Measurements from ENCODE around the gene PDK2.
A peak's percentile ranks its signal among the peaks of the same experiment; 100 is the strongest.

PDK2 gene

GRCh38 chr17:50125420-50125997, 30.4 kb downstream of the PDK2 start:
- no peaks in the 10 kb centered on the region for H3K36me3 Mint-ChIP-seq
- no peak overlapping the region for H3K27ac Mint-ChIP-seq
- H3K9me3 Mint-ChIP-seq: no peaks in the 10 kb centered on the region
- peaks cover 18% of the 10 kb centered on the region for H3K4me1 Mint-ChIP-seq
- H3K27me3 Mint-ChIP-seq: peaks cover 20% of the 10 kb centered on the region
- H3K4me3 Mint-ChIP-seq: no peak overlapping the region
- ATAC-seq: no peak

GRCh38 chr17:50127697-50128361, 32.7 kb downstream of the PDK2 start:
- Mint-ChIP-seq H3K27ac (no peak overlapping the region), H3K36me3 (no peaks in the 10 kb centered on the region), H3K9me3 (no peaks in the 10 kb centered on the region), H3K4me3 (no peak overlapping the region), H3K4me1 (peaks cover 39% of the 10 kb centered on the region), H3K27me3 (peaks cover 11% of the 10 kb centered on the region)
- no peak for ATAC-seq

DNA sequence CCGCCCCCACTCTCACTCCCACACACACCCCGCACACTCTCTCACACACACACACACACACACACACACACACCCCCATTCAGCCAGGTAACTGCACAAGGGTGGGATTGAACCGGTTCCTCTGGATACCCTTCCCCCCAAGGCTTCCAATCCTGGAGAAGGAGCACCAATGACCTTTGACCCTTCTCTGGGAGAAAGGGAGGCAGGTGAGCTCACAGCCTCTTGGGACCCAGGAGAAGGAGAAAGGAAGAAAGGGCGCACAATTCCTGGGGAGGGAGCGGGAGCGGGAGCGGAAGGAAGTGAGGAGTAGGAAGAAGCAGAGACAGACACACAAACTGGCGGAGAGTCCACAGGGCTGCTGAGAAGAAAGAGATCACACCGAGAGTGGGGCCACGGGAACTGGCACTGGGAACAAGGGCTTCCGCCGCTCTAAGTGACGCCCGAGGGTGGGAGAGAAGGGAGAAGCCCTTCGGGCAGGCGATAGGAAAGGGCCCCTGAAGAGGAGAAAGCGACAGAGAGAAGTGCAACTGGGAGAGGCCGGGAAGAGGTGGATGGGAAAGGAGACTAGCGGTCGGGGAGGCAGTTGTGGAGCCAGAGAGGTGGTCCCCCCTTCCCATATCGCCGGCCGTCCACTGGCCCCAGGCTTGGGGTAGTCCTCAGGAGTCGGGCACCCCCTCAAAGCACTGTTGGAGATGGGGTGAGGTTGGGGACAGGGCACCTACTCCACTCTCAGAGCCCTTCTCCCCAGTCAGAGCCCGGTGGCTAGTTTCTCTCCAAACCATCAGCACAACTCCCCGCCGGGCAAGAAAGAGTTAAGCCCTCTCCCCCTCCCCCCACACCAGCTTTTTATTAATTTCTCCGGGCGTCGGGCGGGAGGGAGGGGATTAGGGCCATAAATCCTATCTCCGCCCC, 33.5 kb downstream of the PDK2 start:
- Mint-ChIP-seq H3K4me1 (peaks cover 44% of the 10 kb centered on the region), H3K27me3 (peaks cover 11% of the 10 kb centered on the region), H3K27ac (peak overlapping the region; percentile 11), H3K4me3 (peak overlapping the region; percentile 54), H3K36me3 (peaks cover 7% of the 10 kb centered on the region), H3K9me3 (no peaks in the 10 kb centered on the region)
- ATAC-seq: no peak

DNA sequence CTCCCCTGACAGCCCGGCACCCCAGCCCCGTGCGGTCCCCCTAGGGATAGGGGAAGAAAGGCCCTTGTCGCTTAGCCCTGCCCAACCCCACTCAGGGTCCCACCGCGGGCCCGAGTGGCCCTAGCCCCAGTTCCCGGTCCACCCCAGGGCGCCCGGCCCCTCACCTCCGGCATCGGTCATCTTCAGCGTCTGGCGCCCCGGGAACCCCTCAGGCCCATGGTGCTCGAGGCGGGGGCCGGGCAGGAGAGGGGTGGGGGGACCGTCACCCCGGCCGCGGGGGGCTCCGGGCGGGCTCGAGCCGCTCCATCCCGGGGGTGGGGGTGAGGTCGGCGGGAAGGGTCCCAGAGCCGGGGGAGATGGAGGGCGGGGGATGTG, 34.2 kb downstream of the PDK2 start:
- Mint-ChIP-seq H3K27me3 (peaks cover 11% of the 10 kb centered on the region), H3K36me3 (peaks cover 14% of the 10 kb centered on the region), H3K27ac (no peak overlapping the region), H3K9me3 (no peaks in the 10 kb centered on the region), H3K4me3 (peak overlapping the region; percentile 76), H3K4me1 (peaks cover 50% of the 10 kb centered on the region)
- ATAC-seq: no peak

DNA sequence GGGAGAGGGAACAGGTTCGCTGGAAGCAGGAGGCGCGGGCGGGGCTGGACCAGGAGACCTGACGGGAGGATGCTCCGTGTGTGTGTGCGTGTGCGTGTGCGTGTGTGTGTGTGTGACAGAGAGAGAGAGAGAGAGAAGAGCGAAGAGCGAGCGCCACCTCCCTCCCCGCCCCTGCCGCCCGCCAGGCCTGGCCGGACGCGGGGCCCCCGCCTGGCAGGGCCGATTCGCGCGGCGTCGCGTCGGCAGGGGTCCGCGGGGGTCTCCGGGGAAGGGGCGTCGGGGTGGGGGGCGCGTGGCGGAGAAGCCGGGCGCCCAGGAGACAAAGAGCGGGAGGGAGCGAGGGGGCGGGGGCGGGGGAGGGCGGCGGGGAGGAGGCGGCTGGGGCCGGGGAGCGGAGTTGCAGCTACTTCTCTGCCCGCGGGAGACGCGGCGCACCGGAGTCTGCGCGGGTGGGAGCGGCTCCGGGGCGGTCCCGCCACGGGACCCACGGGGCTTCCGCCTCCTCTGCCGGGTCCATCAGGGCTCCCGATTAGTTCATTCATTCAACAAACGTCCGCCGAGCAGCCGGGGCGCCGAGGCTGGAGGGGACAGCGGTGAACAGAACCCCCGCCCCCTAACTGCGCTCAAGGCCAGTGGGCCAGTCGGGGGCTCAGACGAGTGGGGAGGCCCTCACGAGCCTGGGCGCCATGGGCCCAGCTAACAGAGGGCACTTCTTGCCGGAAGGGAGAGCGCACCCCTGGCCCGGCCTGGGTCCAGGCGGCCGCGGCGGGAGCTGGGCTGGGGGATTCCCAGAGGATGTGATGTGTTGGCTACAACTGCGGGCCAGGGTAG, 34.8 kb downstream of the PDK2 start, which contains the start of gene SAMD14:
TSS of gene SAMD14 (minus strand) at position 433 of the 831 bp plus-strand sequence. CDS start 5,201 bp downstream, outside the sequence.
- Mint-ChIP-seq H3K27me3 (peaks cover 11% of the 10 kb centered on the region), H3K4me3 (peak within 1 kb of the TSS; percentile 78)

DNA sequence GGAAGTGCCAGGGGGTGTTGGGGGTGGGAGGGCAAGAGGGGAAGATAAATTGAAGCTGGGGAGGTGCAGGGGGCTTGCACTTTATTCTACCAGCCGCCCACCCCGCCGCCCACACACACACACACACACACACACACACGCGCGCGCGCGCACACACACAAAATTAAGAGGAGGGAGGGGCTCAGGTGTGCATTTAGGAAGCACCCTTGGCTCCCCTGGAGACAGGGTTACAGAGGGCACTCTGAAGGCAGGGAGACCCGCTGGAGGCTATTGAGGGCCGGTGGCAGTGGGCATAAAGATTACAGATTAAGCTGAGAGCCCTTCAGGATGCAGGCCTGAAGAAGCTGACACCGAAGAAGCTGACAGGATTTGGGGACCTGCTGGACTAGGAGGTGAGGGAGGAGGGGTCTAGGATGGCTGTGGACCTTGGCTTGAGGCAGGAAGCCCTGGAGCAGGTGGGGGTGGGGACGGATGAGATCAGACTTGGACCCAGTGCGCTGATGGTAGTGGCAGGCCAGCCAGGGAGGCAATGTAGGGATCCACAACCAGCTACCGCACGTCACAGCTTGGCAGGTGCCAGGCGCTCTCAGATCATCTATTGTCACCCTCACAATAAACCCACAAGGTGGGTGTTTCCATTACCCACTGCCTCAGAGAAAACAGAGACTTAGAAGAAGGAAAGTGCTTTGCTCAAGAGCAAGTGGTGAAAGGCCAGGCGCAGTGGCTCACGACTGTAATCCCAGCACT, 35.6 kb downstream of the PDK2 start:
- Mint-ChIP-seq H3K4me1 (peaks cover 50% of the 10 kb centered on the region), H3K27me3 (peaks cover 11% of the 10 kb centered on the region), H3K9me3 (no peaks in the 10 kb centered on the region), H3K4me3 (peak overlapping the region; percentile 78), H3K36me3 (peaks cover 22% of the 10 kb centered on the region), H3K27ac (peak overlapping the region; percentile 60)
- no peak for ATAC-seq

More for the DNA sequence above, 34.8 kb downstream of the PDK2 start, which contains the start of gene SAMD14:
- peaks cover 17% of the 10 kb centered on the region for H3K36me3 Mint-ChIP-seq
- H3K9me3 Mint-ChIP-seq: no peaks in the 10 kb centered on the region
- ATAC-seq: peak; percentile 70
- peaks cover 50% of the 10 kb centered on the region for H3K4me1 Mint-ChIP-seq
- peak within 1 kb of the TSS; percentile 60 for H3K27ac Mint-ChIP-seq

DNA sequence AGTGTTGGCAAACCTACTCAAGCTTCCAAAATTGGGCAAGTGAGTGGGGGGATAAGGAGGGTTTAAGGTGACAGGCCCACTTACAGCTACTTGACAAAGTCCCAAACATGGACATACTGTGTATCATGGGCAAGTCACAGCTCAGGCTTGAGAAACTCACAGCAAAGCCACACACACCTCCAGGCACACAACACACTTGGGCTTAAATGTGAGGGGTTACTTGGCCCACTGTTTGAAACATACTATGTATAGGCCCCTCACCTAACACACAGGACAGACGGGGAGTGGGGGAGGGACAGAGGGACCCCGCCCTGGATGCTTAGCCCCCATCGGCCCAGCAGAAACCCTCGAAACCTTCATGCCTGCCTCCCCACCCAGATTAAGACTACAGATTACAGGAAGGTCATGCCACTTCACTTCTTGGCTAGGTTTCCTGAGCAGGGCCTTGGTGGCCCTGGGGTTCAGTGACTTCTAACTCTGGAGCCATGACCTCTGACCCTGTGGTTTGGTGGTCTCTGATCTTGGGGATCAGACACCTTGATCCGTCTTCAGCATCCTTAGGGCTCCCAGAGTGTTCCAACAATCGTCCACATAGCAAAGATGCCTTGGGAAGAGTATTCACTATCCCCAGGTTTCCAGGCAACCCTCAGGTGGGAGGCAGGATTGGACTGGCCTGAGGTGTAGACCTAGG, 37.1 kb downstream of the PDK2 start:
- Mint-ChIP-seq H3K4me3 (peak overlapping the region; percentile 3), H3K27me3 (peaks cover 11% of the 10 kb centered on the region), H3K27ac (peak overlapping the region; percentile 60), H3K36me3 (peaks cover 37% of the 10 kb centered on the region), H3K9me3 (no peaks in the 10 kb centered on the region), H3K4me1 (peaks cover 60% of the 10 kb centered on the region)
- ATAC-seq: no peak

DNA sequence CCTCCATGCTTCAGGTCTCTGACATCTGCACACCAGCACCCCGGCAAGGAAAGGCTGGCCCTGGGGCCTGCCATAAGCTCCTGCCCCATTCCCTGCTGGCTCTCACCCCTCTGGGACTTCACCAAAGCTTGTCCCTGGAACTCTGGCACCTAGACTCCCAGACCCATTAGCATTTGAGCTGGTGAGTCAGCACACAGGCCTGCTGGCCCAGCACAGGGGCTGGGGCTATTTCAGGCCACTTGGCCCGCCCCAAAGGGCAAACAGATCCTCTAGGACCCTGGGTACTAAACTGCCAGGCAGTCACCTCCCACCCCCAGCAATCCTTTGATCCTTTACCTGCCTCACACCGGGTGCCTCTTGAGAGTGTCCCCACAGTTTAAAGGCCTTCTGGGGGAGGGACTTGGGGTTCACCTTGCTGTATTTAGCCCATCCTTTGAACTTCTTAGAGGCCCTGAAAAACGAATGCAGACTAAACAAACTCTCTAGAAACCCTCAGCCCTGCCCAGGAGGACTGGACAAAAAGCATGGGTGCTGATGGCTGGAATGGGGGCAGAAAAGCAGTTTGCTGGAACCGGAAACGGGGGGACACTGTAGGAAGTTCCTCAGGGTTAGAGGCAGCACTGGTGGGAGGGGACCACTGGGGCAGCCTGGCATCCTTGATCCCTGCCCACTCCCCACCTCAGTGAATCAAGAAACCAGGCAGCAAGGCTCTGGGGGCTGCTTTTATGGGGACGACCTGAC, 38.0 kb downstream of the PDK2 start:
- H3K27me3 Mint-ChIP-seq: peaks cover 10% of the 10 kb centered on the region
- ATAC-seq: no peak
- H3K36me3 Mint-ChIP-seq: peaks cover 47% of the 10 kb centered on the region
- H3K4me1 Mint-ChIP-seq: peaks cover 61% of the 10 kb centered on the region
- H3K4me3 Mint-ChIP-seq: no peak overlapping the region
- H3K9me3 Mint-ChIP-seq: no peaks in the 10 kb centered on the region
- H3K27ac Mint-ChIP-seq: no peak overlapping the region

DNA sequence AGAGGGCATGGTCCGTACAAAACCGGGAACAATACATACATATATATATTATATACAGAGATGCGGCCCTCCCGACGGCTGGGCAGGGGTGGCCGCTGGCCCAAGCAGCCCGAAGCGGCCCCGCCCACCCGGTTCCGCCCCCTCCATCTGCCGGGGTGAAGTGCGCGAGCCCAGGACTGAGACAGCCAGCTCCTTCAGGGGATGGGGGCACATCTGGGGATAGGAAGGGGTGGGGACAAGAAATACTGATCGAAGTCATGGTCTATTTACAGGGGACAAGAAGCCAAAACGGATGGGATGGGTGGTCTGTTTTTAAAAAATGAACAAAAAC, 38.6 kb downstream of the PDK2 start:
- Mint-ChIP-seq H3K9me3 (no peaks in the 10 kb centered on the region), H3K27me3 (peaks cover 5% of the 10 kb centered on the region), H3K27ac (no peak overlapping the region), H3K4me3 (no peak overlapping the region), H3K36me3 (peaks cover 52% of the 10 kb centered on the region), H3K4me1 (peaks cover 56% of the 10 kb centered on the region)
- no peak for ATAC-seq

DNA sequence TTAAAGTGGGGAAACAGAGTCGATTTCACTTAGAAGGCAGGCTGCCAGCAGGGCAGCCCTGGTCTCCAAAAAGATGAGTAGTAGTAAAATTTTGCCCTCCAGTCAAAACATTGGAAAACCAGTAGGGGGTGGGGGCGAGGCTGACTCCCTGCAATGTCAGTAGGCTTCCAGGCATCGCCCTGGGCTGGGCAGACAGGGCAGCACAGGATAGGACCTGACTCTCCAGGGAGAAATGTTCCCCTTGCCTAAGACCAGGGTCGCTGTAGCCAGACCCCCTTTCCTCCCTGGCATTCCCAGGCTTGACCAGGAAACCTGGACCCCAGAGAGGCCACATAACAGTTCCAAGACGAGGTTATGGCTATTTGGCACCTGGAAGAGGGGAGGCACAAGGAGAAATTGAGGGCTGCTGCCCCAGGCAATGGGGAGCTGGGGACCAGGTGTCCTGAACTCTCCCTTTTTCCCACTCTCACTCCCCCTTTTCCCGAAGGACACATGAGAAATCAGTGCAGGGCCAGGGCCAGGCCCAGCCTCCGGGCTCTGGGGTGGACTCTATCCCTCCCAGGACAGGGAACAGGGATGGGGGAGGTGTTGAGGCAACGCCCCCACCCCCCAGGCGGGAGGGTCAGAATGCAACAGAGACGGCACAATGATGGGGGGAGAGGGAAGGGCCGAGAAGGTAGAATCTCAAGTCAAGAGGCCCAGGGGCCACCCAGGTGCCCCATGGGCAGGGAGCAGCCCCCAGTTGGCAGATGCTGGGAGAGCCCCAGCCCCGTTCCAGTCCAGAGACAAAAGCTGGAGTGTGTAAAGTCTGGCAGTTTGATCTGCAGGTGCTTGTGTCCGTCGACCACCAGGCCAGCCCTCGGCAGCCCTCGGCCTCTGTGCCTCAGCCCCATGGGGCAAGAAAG, 39.3 kb downstream of the PDK2 start:
- no peak overlapping the region for H3K27ac Mint-ChIP-seq
- peaks cover 56% of the 10 kb centered on the region for H3K4me1 Mint-ChIP-seq
- no peaks in the 10 kb centered on the region for H3K27me3 Mint-ChIP-seq
- no peak for ATAC-seq
- H3K4me3 Mint-ChIP-seq: no peak overlapping the region
- H3K9me3 Mint-ChIP-seq: no peaks in the 10 kb centered on the region
- peaks cover 59% of the 10 kb centered on the region for H3K36me3 Mint-ChIP-seq

GRCh38 chr17:50135316-50136095, 40.4 kb downstream of the PDK2 start:
- peaks cover 62% of the 10 kb centered on the region for H3K4me1 Mint-ChIP-seq
- H3K4me3 Mint-ChIP-seq: no peak overlapping the region
- no peak for ATAC-seq
- no peaks in the 10 kb centered on the region for H3K9me3 Mint-ChIP-seq
- peaks cover 70% of the 10 kb centered on the region for H3K36me3 Mint-ChIP-seq
- no peak overlapping the region for H3K27ac Mint-ChIP-seq
- H3K27me3 Mint-ChIP-seq: no peaks in the 10 kb centered on the region

GRCh38 chr17:50136096-50136687, 41.0 kb downstream of the PDK2 start:
- no peaks in the 10 kb centered on the region for H3K9me3 Mint-ChIP-seq
- H3K27ac Mint-ChIP-seq: peak overlapping the region; percentile 60
- H3K27me3 Mint-ChIP-seq: no peaks in the 10 kb centered on the region
- peaks cover 76% of the 10 kb centered on the region for H3K36me3 Mint-ChIP-seq
- H3K4me1 Mint-ChIP-seq: peaks cover 62% of the 10 kb centered on the region
- no peak overlapping the region for H3K4me3 Mint-ChIP-seq
- ATAC-seq: no peak
